CD4-positive, alpha-beta T cell treated with Interleukin-12 subunit alpha and Interleukin-12 subunit beta, for 1 hour (primary cell): Measurements from ENCODE around the gene AKAP6.
"Not testable (repeated sequence)": the region's sequence is repeated elsewhere in the genome, so short reads cannot be mapped to it uniquely, and the experiment has no call there.

Experiments used
- DNase-seq: peaks from one replicate; pipeline ENCODE4 v3.0.0-alpha.2; 2020

Gene AKAP6

DNA sequence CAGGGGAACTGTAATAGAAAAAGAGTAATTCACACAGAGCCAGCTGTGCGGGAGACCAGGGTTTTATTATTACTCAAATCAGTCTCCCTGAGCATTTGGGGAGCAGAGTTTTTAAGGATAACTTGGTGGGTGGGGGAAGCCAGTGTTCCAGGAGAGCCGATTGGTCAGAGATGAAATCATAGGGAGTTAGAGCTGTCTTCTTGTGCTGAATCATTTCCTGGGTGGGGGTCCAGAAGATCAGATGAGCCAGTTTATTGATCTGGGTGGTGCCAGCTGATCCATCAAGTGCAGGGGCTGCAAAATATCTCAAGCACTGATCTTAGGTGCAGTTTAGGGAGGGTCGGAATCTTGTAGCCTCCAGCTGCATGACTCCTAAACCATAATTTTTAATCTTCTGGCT is 44.1 kb downstream of the AKAP6 start:
- DNase-seq = not testable (repeated sequence)

DNA sequence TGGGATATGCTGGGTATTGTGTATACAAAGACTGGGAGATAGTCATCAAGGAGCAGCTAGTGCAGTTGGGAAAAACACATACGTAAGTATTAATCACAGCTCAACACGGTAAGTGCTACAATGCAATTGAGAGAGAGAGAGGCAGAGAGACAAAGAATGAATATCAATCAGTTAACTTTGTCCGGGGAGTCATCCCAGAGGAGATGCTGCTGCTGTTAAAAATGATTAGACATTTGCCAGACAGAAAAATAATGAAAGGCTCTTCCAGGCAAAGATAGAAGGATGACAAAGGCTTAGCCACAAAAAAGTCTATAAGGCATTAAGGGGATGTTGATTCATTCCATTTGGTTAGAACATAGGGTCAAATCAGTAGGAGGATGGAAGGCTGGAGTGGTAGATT is 45.1 kb downstream of the AKAP6 start:
- no peak for DNase-seq

DNA sequence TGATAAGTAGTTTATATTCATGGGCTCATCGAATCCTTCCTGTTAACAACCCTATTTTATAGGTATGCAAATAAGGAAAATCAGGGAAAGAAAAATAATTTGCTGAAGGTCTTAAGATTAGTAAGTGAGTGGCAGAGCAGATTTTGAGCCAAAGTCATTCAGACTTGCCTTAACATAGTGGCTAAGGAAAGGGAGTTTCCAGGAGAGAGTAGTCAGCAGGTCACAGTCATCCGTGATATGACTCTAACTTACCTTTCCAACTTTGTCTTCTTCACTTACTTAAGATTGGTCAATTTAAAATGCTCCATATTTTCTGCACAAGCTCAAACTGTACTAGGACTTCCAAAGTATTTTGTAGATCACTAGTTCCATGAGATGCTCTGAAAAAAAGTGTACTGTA is 46.6 kb downstream of the AKAP6 start:
- DNase-seq = no peak

DNA sequence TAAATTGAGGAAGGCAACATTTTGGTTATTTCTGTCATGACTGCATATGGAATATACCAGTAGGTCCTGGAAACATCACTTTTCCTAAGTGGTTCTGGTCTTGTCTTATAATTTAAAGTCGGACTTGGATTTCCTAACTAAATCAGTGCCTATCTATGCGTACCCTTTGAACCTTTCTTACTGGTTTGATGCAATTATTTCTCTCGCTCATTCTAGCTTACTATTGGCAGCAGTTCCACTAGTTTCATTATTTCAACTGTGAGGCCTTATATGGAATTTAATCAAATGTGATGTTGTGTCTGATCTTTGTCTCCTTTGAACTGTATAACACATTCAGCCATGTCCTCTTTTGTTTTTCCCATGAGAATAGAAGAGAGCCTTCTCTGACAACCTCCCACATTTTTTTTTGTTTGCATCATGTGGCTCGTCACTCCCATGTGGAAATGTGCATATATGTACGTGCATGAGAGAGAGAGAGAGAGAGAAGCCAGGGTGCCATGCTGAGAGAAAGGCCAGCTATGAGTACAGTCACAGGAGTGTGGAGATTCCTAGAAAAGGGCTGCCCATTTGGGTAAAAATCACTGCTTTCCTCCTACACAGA is 48.0 kb downstream of the AKAP6 start:
- no peak for DNase-seq

DNA sequence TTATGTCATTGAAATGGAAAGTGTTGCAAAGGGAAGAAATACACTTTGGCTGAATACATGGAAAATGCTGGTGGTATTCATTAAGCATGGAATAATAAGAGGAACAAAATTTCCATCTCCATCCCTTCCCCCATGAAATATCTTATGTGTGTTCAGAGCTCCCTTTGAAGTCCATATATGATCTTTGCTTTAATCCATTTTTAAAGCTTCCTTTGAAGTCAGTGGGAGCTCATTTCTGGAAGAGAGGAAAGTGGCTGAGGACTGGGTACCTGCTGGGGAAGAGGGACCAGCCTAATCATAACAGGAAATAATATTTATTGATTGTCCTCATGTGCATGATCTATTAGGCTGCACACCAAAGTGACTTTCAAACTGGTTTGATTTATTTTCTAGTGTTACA is 49.2 kb downstream of the AKAP6 start:
- no peak for DNase-seq

DNA sequence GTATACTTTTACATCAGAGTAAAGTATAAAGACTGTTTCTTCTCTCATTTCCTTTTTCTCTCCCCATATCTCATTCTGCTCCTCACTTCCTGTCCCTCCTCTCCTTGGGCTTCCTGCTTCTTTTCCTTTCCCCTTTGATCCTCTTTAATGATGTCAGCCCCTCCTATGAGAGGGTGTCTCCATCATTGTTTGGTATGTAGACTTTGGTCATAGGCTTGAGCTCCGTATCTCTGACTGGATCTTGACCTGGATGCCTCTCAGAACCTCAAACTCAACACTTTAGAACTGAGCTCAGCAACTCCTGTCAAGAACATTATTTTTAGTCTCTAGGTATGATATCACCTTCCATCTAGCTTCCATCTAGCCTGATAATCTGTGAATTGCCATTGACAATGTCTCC is 50.3 kb downstream of the AKAP6 start:
- no peak for DNase-seq

DNA sequence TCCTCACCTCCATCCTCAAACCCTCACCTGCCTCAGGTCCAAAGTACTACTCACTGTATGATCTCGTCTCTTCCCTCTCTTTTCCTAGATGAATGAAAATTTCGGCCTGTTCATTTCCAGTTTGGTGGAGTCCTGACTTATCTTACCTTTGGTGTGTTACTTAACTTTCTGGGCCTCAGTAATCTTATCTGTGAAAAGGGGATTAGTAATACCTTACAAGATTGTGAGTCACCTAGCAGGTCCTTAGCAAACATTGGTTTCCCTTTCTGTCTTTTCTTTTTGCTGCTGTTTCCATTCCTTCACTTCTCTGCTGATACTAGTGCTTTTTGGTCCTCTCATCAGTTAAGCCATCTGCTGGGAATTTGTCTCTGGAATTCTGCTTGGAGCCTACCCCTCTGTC is 52.8 kb downstream of the AKAP6 start:
- no peak for DNase-seq

DNA sequence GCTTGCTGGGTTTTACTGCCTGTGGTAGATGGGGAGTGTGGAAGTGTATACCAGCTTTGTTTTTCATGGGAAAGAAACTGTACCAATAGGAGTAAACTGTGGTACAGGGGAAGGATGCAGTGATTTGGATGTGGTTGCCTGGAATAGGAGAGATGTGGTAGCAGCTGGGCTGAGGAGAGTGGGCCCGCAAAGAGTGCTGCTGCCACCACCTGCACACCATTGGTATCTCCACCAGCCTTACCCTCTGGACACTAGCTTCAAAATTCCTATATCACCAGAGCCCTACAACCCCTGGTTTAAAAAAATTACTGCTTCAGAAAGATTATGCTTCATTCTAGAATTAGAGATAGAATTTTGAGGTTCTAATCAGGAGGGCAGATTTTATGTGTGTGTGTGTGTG is 53.6 kb downstream of the AKAP6 start:
- DNase-seq = no peak

DNA sequence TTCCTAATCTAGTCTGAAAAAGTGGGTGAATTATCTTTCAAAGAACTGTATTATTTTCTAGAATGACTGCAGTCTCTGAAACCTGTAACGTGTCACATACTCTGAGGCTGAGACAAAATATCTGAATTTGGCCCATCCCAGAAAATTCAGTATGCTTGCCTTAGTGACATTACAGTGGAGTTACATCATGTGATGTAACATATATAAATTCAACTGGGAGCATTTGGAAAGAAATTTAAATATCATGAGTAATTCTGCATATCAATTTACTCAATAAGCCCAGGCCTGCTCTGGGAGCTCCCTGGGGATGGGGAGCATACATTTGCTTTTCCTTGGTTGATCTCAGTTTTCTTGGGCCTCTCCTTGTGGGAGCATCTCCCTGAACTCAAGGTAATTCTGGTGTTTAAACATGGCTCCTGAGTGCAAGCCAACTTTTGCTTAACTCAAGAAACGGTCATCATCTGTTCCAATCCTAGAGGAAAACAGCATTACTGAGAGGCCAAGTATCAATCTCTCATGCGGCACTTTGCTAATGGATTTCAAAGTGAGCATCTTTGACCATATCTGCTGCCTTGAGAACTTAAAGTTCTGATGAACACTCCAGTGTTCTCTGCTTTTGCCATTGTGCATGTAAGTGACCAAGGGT is 54.4 kb downstream of the AKAP6 start:
- DNase-seq = no peak

DNA sequence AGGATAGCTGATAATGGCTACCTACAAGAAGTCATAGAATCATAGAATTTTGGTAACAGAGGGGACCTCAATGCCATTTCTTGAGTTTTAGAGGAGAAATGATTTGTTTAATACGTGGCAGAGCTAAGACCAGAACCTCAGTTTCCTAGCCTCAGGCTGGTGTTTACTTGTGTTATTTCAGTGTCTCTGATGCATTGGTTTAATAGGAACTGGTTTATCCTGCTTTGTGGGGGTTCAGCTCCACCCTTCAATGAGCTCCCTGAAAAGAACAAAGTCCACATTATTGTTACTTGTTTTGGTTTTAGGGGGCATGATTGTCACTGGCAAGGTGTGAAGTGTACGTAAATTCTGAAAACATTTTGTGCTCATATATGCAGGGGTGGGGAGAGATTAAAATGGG is 55.4 kb downstream of the AKAP6 start:
- no peak for DNase-seq

DNA sequence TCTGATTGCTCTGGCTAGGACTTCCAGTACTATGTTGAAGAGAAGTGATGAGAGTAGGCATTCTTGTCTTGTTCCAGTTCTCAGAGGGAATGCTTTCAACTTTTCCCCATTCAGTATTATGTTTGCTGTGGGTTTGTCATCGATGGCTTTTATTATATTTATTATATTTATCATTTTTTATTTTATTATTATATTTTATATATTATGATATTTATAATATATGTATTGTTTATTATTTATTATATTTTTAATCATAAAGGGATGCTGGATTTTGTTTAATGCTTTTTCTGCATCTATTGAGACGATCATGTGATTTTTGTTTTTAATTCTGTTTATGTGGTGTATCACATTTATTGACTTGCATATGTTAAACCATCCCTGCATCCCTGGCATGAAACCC is 58.2 kb downstream of the AKAP6 start:
- DNase-seq = not testable (repeated sequence)

DNA sequence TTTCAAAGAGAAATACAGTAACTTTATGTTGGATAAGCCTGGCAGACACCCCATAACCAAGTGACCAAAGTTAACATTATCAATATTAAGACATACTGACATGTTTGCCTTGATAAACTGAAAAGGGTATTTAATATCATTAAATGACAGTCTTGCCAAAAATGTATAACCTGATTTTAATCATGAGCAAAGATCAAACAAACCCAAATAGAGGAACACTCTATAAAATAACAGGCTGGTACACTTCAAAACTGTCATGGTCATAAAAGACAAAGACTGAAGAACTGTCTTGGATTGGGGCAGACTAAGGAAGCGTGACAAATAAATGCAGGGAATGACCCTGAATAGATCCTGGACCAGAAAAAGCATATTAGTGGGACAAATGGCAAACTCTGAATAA is 64.0 kb downstream of the AKAP6 start:
- no peak for DNase-seq

DNA sequence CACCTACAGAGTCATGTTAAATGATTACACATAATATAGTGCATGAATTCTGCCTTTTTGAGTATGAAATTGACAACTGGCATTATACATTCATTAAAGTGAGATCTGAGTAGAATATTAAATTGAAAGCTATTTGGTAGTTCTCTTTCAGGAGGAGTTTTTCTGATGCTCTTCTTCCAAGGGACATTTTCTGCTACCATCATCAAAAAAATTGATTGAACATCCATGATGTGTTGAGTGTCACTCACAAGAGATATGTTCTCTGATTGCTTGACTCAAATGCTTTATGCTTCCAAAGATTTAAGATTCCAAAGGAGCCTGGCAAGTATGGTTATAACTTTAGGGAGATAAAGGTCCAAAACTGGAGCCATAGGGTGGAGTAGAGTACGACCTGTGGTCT is 64.9 kb downstream of the AKAP6 start:
- DNase-seq = no peak

DNA sequence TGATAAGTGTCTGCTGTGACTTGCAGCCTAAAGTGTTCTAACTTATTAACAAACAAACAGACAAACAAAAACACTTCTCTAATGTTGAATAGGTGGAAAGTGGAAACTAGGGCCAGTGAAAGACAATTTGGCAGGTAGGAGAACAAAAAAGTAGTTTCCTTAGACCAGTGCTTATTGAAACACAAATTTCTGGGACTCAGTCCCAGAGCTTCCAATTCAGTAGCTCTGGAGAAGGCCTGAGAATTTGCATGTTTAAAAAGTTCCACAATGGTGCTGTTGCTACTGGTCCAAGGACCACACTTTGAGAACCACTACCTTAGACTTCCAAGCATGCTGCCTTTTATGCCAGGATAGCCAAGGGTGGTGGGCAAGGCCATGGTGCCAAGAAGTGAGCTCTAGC is 67.8 kb downstream of the AKAP6 start:
- no peak for DNase-seq

DNA sequence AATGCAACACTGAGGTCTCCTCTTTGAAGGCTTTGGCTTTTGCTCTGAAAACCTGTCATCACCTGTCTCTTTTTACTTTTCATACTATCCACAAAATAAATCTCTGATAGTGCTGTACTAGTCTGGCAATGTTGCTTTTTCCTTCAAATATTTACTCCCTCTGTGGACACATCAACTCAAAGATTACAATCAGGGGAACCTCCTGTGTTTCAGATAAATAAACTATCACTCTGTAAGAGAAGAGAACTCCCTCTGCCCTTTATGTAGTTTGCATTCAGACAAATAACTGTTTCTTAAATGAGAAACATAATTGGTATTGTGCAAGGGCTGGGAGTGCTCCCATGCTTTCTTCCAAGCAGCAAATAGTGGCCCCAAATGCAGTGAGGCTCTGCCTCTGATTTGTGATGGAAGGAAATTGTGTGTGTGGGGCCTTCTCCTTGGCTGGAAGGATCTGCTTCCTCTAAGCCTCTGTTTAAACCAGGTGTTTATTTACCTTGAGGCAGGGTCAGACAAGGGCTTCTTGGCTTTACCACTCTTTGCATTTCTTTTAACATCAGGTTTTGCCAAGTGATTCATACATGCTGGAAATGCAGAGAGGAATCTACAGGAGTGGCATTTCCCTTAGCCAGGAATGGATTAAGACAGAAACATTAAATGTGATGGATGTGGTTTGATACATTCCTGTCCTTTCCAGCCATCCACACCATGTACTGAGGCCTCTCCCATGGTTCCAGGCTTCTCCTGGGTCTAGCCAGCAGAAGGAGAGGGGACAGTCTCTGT is 69.0 kb downstream of the AKAP6 start:
- no peak for DNase-seq

DNA sequence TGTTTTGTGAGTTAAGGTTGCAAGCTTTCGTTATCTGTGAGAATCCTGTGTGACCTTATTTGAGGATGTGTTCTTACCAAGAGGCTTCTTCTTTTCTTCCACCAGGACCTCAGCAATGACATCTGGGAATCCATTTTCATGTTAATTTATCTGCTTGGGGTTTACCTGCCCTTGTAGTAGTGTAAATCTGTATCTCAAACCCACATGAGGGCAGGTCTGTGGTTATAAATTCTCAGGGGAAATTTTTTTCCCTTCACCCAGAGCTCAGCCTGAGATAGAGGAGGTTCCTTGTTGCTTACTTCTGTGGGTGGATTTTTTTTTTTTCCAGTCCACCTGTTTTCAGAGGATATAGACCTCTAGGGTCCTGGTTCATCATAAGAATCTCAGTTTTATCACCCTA is 70.8 kb downstream of the AKAP6 start:
- DNase-seq = no peak

DNA sequence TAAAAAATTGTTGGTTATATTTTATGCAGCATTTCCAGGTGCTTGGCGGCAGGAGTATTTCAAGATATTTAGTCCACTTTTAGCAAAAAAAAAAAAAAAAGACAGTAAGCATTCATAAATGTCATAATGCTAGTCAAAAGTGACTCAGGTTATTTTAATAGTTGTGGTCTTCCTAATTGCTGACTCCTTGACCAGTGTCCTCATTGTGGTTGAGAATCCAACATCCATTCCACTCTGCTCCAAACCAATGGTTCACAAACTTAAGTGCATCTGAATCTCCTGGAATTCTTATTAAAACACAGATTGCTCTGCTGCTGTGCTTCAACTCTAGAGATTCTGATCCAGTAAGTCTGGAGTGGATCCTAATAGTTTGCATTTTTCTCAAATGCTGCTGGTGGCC is 71.4 kb downstream of the AKAP6 start:
- no peak for DNase-seq

DNA sequence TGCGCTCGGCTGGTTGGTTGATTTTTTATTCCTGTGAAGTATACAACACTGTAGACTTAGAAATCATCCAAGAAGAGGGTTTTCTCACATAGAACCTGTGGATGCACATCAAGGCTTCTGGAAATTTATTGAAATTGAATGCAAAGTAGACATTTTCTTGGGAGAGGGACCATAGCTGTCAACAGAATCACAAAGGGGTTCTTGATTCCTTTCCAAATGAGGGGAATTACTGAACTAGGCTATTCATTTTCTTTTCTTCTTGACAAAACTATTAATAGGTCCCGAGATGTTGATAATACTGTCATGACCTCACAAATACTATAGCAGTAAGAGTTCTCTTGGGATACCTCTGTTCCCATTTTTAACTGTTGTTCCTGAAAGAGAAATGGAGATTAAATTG is 73.9 kb downstream of the AKAP6 start:
- no peak for DNase-seq

DNA sequence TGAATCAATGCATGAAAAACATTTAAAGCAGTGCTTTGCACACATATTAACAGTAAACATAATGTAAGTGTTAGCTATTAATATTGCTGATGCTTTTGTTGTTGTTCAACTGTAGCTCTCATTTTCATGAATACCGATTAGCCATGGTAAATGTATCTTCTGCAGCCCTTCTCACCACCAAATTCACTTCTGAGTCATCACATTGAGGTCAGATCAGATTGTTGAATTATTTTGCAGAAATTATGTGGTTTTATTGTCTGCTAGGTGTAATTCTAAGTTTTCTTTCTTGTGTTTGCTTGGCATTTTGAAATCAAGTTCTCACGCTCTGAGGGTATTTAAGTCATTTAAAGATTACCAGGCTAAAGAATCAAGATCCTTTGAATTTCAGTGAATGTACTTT is 74.6 kb downstream of the AKAP6 start:
- no peak for DNase-seq

DNA sequence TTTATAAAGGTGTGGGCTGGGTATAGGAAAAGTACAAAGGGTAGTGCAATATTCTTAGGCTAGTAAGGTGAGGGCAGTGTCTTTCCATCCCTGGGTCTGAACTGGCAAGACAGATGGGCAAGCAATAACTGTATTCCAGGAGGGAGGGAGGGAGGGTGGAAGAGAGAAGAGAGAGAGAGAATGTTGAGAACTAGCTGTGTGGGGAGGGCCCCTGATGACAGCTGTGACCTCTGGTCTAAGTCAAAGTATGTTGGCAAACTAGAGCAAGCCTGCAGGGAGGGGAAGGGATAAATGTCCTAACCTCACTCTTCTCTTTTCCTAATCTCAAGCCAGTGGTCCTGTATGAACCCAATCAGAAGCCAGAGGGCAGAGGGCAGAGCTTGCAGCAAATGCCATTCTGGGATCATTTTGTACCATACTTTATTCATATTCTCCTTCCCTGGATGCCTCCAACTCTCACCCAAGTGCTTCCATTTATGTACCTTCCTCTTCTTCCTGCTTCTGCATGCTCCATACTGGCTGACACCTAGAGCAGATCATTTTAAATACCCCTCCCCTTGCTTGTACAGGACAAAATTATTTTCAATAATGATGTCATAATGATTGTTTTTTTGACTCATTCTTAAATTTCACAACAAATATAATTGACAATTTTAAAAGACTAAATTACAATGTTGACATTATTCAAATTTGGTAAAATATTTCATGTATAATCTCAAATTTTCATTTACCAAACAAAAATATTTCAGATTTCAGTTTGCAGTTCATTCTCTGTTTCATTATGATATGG is 75.9 kb downstream of the AKAP6 start:
- no peak for DNase-seq

DNA sequence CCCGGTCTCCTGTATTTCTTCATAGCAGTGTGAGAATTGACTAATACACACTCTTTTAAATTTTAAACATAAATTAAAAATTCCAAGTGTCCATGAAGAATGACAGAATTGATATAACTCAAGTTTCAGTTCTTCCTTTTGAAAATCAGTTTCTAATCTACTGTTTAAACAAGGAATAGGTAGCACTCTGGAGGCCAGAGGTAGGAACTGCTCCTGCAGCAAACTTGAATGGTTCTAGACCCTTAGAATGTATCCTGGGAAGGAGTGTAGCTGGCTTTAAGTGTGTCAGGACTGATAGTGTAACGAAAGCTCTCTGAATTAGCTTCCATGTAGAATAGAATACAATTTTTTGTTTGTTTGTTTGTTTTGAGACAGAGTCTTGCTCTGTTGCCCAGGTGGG is 76.8 kb downstream of the AKAP6 start:
- no peak for DNase-seq

DNA sequence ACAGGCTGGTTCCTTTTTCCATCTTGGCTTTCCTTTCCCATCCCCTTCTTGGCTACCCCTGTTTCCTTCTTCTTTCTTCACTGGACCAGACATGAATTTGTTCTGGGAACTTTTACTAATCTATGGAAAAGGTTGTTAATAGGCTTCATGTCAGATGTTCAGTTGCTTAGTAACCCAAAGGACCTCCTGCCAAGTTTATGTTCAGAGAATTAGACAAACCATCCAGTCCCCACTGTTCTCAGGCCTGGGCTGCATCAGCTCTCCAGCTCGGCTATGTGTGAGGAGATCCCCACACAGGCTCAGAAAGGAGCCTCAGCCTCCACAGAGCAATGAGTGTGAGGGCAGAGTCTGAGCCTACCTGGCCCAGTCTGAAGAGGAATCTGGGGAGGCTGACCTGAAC is 78.0 kb downstream of the AKAP6 start:
- DNase-seq = no peak

DNA sequence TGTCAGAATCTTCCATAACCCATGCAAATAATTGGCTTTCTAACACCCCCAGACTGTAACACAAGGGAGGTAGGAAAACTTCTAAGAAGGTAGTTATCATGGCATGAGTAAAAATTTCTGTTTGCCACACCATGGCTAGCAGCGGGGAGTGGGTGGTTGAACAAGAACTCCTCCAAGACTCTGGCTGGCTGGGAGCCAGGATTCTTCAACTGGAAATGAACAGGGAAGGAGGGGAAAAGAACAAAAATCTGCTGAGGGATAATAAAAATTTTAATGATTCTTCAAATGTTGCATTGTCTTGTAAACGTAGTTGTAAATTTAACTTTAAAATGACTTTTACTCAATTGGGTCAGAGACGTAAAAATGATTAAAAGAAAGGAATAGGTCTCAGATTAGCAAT is 78.9 kb downstream of the AKAP6 start:
- DNase-seq = no peak

DNA sequence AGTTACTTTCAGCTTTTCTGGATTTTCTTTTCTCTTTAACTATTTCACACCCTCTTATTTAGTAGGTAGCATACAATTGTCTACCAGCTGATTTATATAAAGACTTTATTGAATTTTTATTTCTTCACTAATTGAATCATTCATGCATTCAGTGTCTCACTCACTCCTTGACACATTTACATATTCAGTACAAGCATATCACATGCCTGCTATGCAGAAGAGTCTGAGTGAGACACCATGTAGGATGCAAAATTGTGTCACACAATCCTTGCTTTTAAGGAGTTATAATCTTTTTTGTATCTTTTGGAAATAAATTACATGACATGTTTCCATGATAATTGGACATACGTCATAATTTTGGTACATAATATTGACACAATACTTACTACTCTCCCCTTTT is 83.0 kb downstream of the AKAP6 start:
- DNase-seq = no peak
